Central memory CD8-positive, alpha-beta T cell (primary cell): Measurements from ENCODE around the gene TMEM229A.
"Not testable (repeated sequence)": the region's sequence is repeated elsewhere in the genome, so short reads cannot be mapped to it uniquely, and the experiment has no call there.

ENCODE experiments used
- ATAC-seq: fragments of 150-1000 bp; cut with Tn5 transposase; replicated peaks from 2 replicates; pipeline ENCODE4 v1.10.0; 2022; ENCODE audit warnings: mild to moderate bottlenecking, moderate FRiP score, moderate number of reproducible peaks; ENCODE audit not compliant: poor library complexity, severe bottlenecking; ENCODE audit errors: extremely low read depth
- DNase-seq, 2 donors: peaks; one replicate each; pipeline ENCODE4 v3.0.0; 2021; ENCODE audit warnings: low spot score in 2 of 2
- H3K27ac Mint-ChIP-seq: one replicate; pipeline ENCODE4 v1.8.0; 2022; ENCODE audit warnings: low read depth, mild to moderate bottlenecking, moderate library complexity, mixed read lengths
- H3K27me3 Mint-ChIP-seq: one replicate; pipeline ENCODE4 v1.8.0; 2022; ENCODE audit warnings: mixed read lengths
- H3K36me3 Mint-ChIP-seq: one replicate; pipeline ENCODE4 v1.8.0; 2022; ENCODE audit warnings: mild to moderate bottlenecking, moderate library complexity, mixed read lengths; ENCODE audit not compliant: insufficient read depth
- H3K4me1 Mint-ChIP-seq: one replicate; pipeline ENCODE4 v1.8.0; 2022; ENCODE audit warnings: mixed read lengths
- H3K4me3 Mint-ChIP-seq: one replicate; pipeline ENCODE4 v1.8.0; 2022; ENCODE audit warnings: mild to moderate bottlenecking, moderate library complexity, mixed read lengths
- H3K9me3 Mint-ChIP-seq: one replicate; pipeline ENCODE4 v1.8.0; 2022; ENCODE audit warnings: mixed read lengths

TMEM229A gene

GRCh38 chr7:124032369-124033094 is at the start of gene TMEM229A:
Gene TMEM229A (minus strand): TSS chr7:124033067. CDS start chr7:124033003, 64 bp downstream.
- H3K9me3 Mint-ChIP-seq = no peaks in the 10 kb centered on the region
- peaks cover 4% of the 10 kb centered on the region for H3K4me1 Mint-ChIP-seq
- H3K4me3 Mint-ChIP-seq = peak within 1 kb of the TSS; percentile 46
- H3K36me3 Mint-ChIP-seq = no peaks in the 10 kb centered on the region
- peaks cover 52% of the 10 kb centered on the region for H3K27me3 Mint-ChIP-seq
- H3K27ac Mint-ChIP-seq = no peak within 1 kb of the TSS
- ATAC-seq (no peak), DNase-seq (no peak)

GRCh38 chr7:124082234-124082633 is 49.4 kb upstream of the TMEM229A start:
- not testable (repeated sequence) for H3K27me3 Mint-ChIP-seq, DNase-seq, H3K27ac Mint-ChIP-seq, H3K4me1 Mint-ChIP-seq, ATAC-seq, H3K4me3 Mint-ChIP-seq, H3K36me3 Mint-ChIP-seq
- peaks cover 20% of the 10 kb centered on the region for H3K9me3 Mint-ChIP-seq

DNA sequence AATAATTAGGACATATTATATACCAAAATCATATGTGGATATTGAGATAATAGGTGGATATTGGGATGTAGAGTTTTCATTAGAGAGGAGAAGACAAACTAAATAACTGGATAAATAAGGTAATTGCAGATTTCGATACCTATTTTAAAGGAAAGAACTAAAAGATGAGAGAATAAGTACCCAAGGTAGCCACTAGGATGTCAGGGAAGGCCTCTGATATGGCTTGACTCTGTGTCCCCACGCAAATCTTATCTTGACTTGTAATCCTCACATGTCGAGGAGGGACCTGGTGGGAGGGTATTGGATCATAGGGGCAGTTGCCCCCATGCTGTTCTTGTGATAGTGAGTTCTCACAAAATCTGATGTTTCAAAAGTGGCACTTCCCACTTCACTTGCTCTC is 44.7 kb upstream of the TMEM229A start:
- H3K4me3 Mint-ChIP-seq = no peak overlapping the region
- DNase-seq = no peak
- H3K36me3 Mint-ChIP-seq = no peaks in the 10 kb centered on the region
- no peak overlapping the region for H3K27ac Mint-ChIP-seq
- ATAC-seq = no peak
- no peaks in the 10 kb centered on the region for H3K27me3 Mint-ChIP-seq
- no peaks in the 10 kb centered on the region for H3K4me1 Mint-ChIP-seq
- peaks cover 10% of the 10 kb centered on the region for H3K9me3 Mint-ChIP-seq

GRCh38 chr7:124076841-124077240 is 44.0 kb upstream of the TMEM229A start:
- no peaks in the 10 kb centered on the region for H3K36me3 Mint-ChIP-seq
- DNase-seq (no peak), ATAC-seq (no peak)
- H3K27ac Mint-ChIP-seq = no peak overlapping the region
- peaks cover 10% of the 10 kb centered on the region for H3K9me3 Mint-ChIP-seq
- no peaks in the 10 kb centered on the region for H3K27me3 Mint-ChIP-seq
- no peak overlapping the region for H3K4me3 Mint-ChIP-seq
- no peaks in the 10 kb centered on the region for H3K4me1 Mint-ChIP-seq

GRCh38 chr7:124074007-124074406 is 41.1 kb upstream of the TMEM229A start:
- Mint-ChIP-seq H3K27ac (no peak overlapping the region), H3K36me3 (peaks cover under 1% of the 10 kb centered on the region), H3K9me3 (peaks cover 13% of the 10 kb centered on the region), H3K27me3 (no peaks in the 10 kb centered on the region), H3K4me3 (no peak overlapping the region), H3K4me1 (no peaks in the 10 kb centered on the region)
- DNase-seq (no peak), ATAC-seq (no peak)

DNA sequence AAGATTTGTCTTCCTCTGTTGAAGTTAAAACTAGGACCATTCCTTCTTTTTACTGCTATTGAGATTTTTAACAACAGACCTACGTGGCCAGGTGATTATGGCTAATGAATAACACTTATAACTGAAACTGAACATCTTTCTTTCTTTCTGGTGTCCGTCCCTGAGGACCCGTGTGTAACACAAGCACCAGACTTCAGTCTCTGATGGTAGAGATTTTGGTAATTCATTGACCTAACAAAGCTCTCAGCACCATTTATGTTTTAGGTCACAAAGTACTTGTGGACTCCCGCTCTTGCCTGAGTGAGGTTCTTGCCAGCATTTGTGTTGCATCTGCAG is 40.4 kb upstream of the TMEM229A start:
- Mint-ChIP-seq H3K4me1 (no peaks in the 10 kb centered on the region), H3K9me3 (peaks cover 16% of the 10 kb centered on the region), H3K27me3 (no peaks in the 10 kb centered on the region), H3K4me3 (no peak overlapping the region), H3K27ac (no peak overlapping the region), H3K36me3 (peaks cover 2% of the 10 kb centered on the region)
- DNase-seq (no peak), ATAC-seq (no peak)

- no peaks in the 10 kb centered on the region for H3K4me1 Mint-ChIP-seq
- DNase-seq (no peak), ATAC-seq (no peak)
- H3K4me3 Mint-ChIP-seq = no peak overlapping the region
- peaks cover 2% of the 10 kb centered on the region for H3K36me3 Mint-ChIP-seq
- H3K27me3 Mint-ChIP-seq = no peaks in the 10 kb centered on the region
- H3K27ac Mint-ChIP-seq = no peak overlapping the region
- peaks cover 15% of the 10 kb centered on the region for H3K9me3 Mint-ChIP-seq
These were observed 39.9 kb upstream of the TMEM229A start for GRCh38 chr7:124072603-124073309.

DNA sequence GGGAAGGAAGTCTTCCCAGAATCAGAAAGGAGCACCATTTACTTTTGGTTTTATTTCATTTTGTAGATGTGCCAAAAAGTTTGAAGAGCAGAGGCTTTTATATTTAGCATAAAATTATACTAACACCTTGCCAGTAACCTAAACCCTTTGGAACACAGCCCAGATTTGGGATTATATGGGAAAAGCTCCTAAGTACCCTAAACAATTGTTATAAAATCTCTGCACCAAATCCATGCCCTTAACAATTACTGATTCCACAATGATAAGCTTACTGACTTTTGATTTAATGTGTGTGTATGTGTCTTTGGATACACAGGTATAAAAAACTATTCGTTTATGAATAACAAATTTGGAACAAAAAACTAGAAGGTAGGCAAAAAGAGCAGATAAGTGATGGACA is 39.0 kb upstream of the TMEM229A start:
- DNase-seq (no peak), ATAC-seq (no peak)
- no peak overlapping the region for H3K4me3 Mint-ChIP-seq
- H3K27me3 Mint-ChIP-seq = no peaks in the 10 kb centered on the region
- H3K9me3 Mint-ChIP-seq = peaks cover 13% of the 10 kb centered on the region
- H3K36me3 Mint-ChIP-seq = peaks cover 2% of the 10 kb centered on the region
- no peak overlapping the region for H3K27ac Mint-ChIP-seq
- H3K4me1 Mint-ChIP-seq = no peaks in the 10 kb centered on the region

DNA sequence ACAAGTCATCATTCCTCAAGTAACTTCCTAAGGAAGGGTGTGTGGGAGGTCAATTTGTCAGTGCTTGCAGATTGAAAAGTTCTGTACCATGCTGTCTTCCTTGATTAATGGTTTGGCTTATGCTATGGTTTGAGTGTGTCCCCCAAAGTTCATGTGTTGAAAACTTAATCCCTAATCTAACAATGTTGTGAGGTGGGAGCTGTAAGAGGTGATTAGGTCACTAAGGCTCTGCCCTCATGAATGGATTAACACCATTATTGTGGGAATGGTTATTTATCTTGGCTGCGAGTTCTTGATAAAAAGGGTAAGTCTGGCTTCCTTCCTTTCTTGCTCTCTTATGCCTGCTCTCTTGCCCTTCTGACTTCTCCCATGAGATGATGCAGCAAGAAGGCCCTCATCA is 29.3 kb upstream of the TMEM229A start:
- no peak for DNase-seq
- Mint-ChIP-seq H3K4me3 (no peak overlapping the region), H3K9me3 (no peaks in the 10 kb centered on the region), H3K27ac (no peak overlapping the region), H3K36me3 (no peaks in the 10 kb centered on the region), H3K4me1 (no peaks in the 10 kb centered on the region), H3K27me3 (no peaks in the 10 kb centered on the region)
- no peak for ATAC-seq

- H3K9me3 Mint-ChIP-seq = no peaks in the 10 kb centered on the region
- H3K4me1 Mint-ChIP-seq = no peaks in the 10 kb centered on the region
- no peak overlapping the region for H3K4me3 Mint-ChIP-seq
- H3K36me3 Mint-ChIP-seq = no peaks in the 10 kb centered on the region
- no peaks in the 10 kb centered on the region for H3K27me3 Mint-ChIP-seq
- H3K27ac Mint-ChIP-seq = no peak overlapping the region
- ATAC-seq (no peak), DNase-seq (no peak)
These were observed 27.7 kb upstream of the TMEM229A start for GRCh38 chr7:124060528-124060927.

DNA sequence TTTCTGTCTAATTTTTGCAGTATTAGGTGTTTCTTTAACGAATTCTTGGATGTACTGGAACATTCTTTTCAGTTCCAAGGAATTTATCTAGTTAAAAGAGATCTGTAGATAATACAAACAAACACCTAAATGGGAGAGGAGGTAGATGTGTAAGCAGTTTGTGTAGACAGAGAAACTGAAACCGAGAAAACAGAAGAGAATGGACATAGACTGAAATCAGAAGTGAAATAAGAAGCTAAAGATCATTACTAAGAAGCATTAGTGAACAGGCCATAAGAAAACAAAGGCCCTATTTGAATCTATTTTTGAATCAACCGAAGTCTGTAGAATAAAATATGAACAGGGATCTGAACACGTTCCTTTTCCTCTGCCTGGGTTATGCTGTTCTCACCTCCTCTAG is 26.5 kb upstream of the TMEM229A start:
- Mint-ChIP-seq H3K4me3 (no peak overlapping the region), H3K27me3 (no peaks in the 10 kb centered on the region)

GRCh38 chr7:124058515-124058914 is 25.6 kb upstream of the TMEM229A start:
- Mint-ChIP-seq H3K27me3 (no peaks in the 10 kb centered on the region), H3K27ac (no peak overlapping the region), H3K4me3 (no peak overlapping the region), H3K4me1 (no peaks in the 10 kb centered on the region), H3K9me3 (no peaks in the 10 kb centered on the region), H3K36me3 (no peaks in the 10 kb centered on the region)
- DNase-seq (no peak), ATAC-seq (no peak)

More for the DNA sequence above, 26.5 kb upstream of the TMEM229A start:
- no peak overlapping the region for H3K27ac Mint-ChIP-seq
- H3K4me1 Mint-ChIP-seq = no peaks in the 10 kb centered on the region
- H3K9me3 Mint-ChIP-seq = no peaks in the 10 kb centered on the region
- DNase-seq = no peak
- H3K36me3 Mint-ChIP-seq = no peaks in the 10 kb centered on the region
- no peak for ATAC-seq

DNA sequence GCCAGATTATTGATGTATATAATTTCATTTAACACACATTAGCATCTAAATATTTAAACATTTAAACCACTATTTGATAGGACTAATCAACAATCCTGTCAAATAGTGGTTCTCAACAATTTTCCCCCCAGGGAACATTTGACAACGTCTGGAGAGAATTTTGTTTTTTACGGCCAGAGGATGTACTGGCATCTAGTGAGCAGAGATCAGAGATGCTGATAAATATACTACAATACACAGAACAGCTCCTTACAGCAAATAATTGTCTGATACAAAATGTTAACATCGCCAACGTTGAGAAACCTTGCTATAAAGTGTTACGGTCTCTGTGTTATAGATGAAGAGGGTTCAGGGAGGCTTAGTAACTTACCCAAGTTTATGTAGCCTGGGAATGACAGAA is 25.0 kb upstream of the TMEM229A start:
- no peaks in the 10 kb centered on the region for H3K4me1 Mint-ChIP-seq
- no peak for ATAC-seq
- H3K9me3 Mint-ChIP-seq = no peaks in the 10 kb centered on the region
- H3K36me3 Mint-ChIP-seq = no peaks in the 10 kb centered on the region
- H3K4me3 Mint-ChIP-seq = no peak overlapping the region
- no peak for DNase-seq
- no peak overlapping the region for H3K27ac Mint-ChIP-seq
- no peaks in the 10 kb centered on the region for H3K27me3 Mint-ChIP-seq
